Measurements from ENCODE around the gene CDS1. TPM values are rescaled to one million over a fixed set of nuclear protein-coding genes. Genes with fewer than 3 reads are reported as not detected.

CDS1 gene
- total and polyA plus RNA-seq, 2 experiments from 2014 or later = 11.0 to 21.3 TPM

DNA sequence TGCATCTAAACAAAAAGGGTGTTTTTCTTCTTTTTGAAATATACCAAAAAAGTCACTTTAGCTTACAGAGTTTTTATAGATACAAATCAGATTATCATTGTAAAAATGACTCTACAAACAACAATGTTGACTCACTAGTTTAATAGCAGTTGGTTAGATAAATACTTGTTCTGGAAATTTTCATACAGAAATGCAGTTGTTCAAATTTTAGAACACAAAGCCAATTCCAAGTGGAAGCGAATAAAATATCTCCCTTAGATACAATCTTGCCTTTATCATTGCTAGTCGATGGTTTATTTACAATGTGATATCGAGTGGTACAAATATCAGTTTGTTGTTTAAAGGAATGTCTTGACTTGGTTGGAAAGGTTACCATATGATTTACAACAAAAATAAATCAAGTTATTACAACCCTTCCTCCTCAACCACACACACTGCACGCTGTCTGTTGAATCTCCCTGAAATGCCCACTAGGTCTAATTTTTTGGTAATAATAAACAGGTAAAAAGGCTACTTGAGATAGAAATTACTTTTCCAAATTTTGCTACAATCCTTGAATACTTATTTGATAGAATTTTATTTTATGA is 114.8 kb downstream of the CDS1 start:
- H3K27ac ChIP-seq = no peak overlapping the region
- H3K9me2 ChIP-seq (replicated peaks; ENCODE audit: insufficient read depth) = no peaks in the 10 kb centered on the region
- H3K36me3 ChIP-seq (replicated peaks; ENCODE audit: insufficient read depth, low read depth) = peaks cover 3% of the 10 kb centered on the region
- H3K4me2 ChIP-seq = no peak overlapping the region
- no peaks in the 10 kb centered on the region for H3K9me3 ChIP-seq (ENCODE audit: low read depth)
- TF ChIP-seq EZH2phosphoT487 (IDR thresholded peaks at IDR 0.05; ENCODE audit: low read depth, severe bottlenecking, unreplicated experiment) = no peak
- TF ChIP-seq, protein P1, sequence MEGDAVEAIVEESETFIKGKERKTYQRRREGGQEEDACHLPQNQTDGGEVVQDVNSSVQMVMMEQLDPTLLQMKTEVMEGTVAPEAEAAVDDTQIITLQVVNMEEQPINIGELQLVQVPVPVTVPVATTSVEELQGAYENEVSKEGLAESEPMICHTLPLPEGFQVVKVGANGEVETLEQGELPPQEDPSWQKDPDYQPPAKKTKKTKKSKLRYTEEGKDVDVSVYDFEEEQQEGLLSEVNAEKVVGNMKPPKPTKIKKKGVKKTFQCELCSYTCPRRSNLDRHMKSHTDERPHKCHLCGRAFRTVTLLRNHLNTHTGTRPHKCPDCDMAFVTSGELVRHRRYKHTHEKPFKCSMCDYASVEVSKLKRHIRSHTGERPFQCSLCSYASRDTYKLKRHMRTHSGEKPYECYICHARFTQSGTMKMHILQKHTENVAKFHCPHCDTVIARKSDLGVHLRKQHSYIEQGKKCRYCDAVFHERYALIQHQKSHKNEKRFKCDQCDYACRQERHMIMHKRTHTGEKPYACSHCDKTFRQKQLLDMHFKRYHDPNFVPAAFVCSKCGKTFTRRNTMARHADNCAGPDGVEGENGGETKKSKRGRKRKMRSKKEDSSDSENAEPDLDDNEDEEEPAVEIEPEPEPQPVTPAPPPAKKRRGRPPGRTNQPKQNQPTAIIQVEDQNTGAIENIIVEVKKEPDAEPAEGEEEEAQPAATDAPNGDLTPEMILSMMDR (IDR thresholded peaks at IDR 0.05; ENCODE audit: poor library complexity) = no peak
- TF ChIP-seq EZH2 (IDR thresholded peaks at IDR 0.05; ENCODE audit: borderline replicate concordance) = no peak
- no peak overlapping the region for H2AFZ ChIP-seq
- H3K4me3 ChIP-seq = no peak overlapping the region
- no peaks in the 10 kb centered on the region for H3K79me2 ChIP-seq
- DNase-seq (ENCODE audit: low spot score) = no peak
- no peaks in the 10 kb centered on the region for H3K4me1 ChIP-seq (ENCODE audit: insufficient read depth)
- WGBS (ENCODE audit: low lambda C conversion rate, missing lambda C conversion rate) = 57% methylated on average over 4 of the region's 4 CpGs
- no peaks in the 10 kb centered on the region for H4K20me1 ChIP-seq (ENCODE audit: insufficient read depth, poor library complexity, severe bottlenecking)
- H3K27me3 ChIP-seq = no peaks in the 10 kb centered on the region

DNA sequence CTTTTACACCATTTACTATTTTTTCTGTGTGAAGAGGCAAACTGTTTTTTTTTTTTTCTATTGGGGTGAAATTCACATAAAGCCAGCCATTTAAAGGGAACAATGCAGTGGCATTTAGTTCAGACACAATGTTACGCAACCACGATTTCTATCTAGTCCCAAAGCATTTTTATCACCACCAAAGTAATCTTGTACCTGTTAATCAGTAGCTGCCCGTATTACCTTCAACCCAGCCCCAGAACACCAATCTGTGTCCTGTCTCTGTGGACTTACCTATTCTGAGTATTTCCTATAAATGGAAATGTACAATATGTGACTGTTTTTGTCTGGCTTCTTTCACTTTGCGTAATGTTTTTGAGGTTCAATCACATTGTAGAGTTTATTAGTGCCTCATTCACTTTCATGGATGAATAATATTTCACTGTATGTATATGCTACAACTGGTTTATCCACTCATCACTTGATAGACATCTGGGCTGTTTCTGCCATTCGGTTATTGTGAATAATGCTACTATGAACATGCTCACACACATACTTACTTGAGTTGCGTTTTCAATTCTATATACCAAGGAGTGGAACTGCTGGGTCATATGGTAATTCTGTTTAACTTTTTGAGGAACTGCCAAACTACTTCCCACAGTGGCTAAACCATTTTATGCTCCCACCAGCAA is 116.2 kb downstream of the CDS1 start:
- DNase-seq (ENCODE audit: low spot score) = peak; percentile 46
- H3K9me2 ChIP-seq (replicated peaks; ENCODE audit: insufficient read depth) = no peaks in the 10 kb centered on the region
- 70% methylated on average over 6 of the region's 6 CpGs for WGBS (ENCODE audit: low lambda C conversion rate, missing lambda C conversion rate)
- no peaks in the 10 kb centered on the region for H3K27me3 ChIP-seq
- no peaks in the 10 kb centered on the region for H3K4me1 ChIP-seq (ENCODE audit: insufficient read depth)
- H3K4me2 ChIP-seq = peak overlapping the region; percentile 24
- H3K79me2 ChIP-seq = no peaks in the 10 kb centered on the region
- no peak overlapping the region for H3K4me3 ChIP-seq
- no peak overlapping the region for H2AFZ ChIP-seq
- no peaks in the 10 kb centered on the region for H4K20me1 ChIP-seq (ENCODE audit: insufficient read depth, poor library complexity, severe bottlenecking)
- peaks cover 3% of the 10 kb centered on the region for H3K36me3 ChIP-seq (replicated peaks; ENCODE audit: insufficient read depth, low read depth)
- H3K9me3 ChIP-seq (ENCODE audit: low read depth) = no peaks in the 10 kb centered on the region
- TF ChIP-seq, protein P1 (IDR thresholded peaks at IDR 0.05; ENCODE audit: poor library complexity) = no peak
- TF ChIP-seq EZH2 (IDR thresholded peaks at IDR 0.05; ENCODE audit: borderline replicate concordance) (no peak), EZH2phosphoT487 (IDR thresholded peaks at IDR 0.05; ENCODE audit: low read depth, severe bottlenecking, unreplicated experiment) (no peak)
- peak overlapping the region; percentile 20 for H3K27ac ChIP-seq

Small RNAs within 50 kb of the gene (small RNA-seq; reads per million reads assigned to genes)
- gene RN7SL552P = not detected
- not detected for gene RPL3P13

Other genes starting within 250 kb of the CDS1 start
- not detected in 2 replicates for gene NKX6-1, start 83.8 kb upstream of the CDS1 start, total RNA-seq
- not detected in 2 replicates for gene NKX6-1, start 83.8 kb upstream of the CDS1 start, polyA plus RNA-seq